VCaP (cell line): ENCODE results near the gene WDR54.

ENCODE experiments used
- H3K27ac ChIP-seq: fragments of 450-650 bp; 2 replicates; pipeline ENCODE4 v1.5.1; 2017
- CTCF ChIP-seq: fragments of 450-650 bp; conservative IDR thresholded peaks from 2 replicates; pipeline ENCODE4 v1.5.1; 2017; ENCODE audit warnings: mild to moderate bottlenecking, moderate library complexity

The WDR54 gene

GRCh38 chr2:74379851-74380789 lies 41.4 kb upstream of the WDR54 start, which contains the start of gene DCTN1:
TSS of gene DCTN1 (minus strand) at chr2:74380311. CDS start at chr2:74380037, 274 bp downstream.
- TF ChIP-seq CTCF, result no peak
- no peak within 1 kb of the TSS for H3K27ac ChIP-seq

- no peak for TF ChIP-seq CTCF
- no peak overlapping the region for H3K27ac ChIP-seq
These were observed 39.8 kb upstream of the WDR54 start for GRCh38 chr2:74381751-74382150.

GRCh38 chr2:74383254-74383653 lies 38.3 kb upstream of the WDR54 start:
- H3K27ac ChIP-seq, result peak overlapping the region; percentile 68
- 0 out of 2 replicates have a peak, but pooled peaks have one; percentile 11 for TF ChIP-seq CTCF

GRCh38 chr2:74384051-74384450 lies 37.5 kb upstream of the WDR54 start:
- no peak for TF ChIP-seq CTCF
- peak overlapping the region; percentile 68 for H3K27ac ChIP-seq

GRCh38 chr2:74385396-74385795 lies 36.1 kb upstream of the WDR54 start:
- no peak for TF ChIP-seq CTCF
- H3K27ac ChIP-seq, result peak overlapping the region; percentile 68; the same call in 1 of the 2 replicates

GRCh38 chr2:74387346-74387745 lies 34.2 kb upstream of the WDR54 start:
- TF ChIP-seq CTCF, result no peak
- H3K27ac ChIP-seq, result no peak overlapping the region

- no peak for TF ChIP-seq CTCF
- peak overlapping the region; percentile 92 for H3K27ac ChIP-seq
These were observed 30.9 kb upstream of the WDR54 start for GRCh38 chr2:74390606-74391005.
